Motor neuron (in vitro differentiated cells): Measurements from ENCODE around the gene SLC35E4. TPM values are rescaled to one million over a fixed set of nuclear protein-coding genes. Genes with fewer than 3 reads are reported as not detected.
"Not testable (repeated sequence)": the region's sequence is repeated elsewhere in the genome, so short reads cannot be mapped to it uniquely, and the experiment has no call there.

Experiments
- ATAC-seq, 8 experiments: fragments of 200-7000 bp; cut with Tn5 transposase; replicated peaks in 6 of 8; 2 replicates each; pipeline ENCODE4 v1.8.0; 2021; ENCODE audit warnings: mild to moderate bottlenecking in 8 of 8, moderate library complexity in 8 of 8
- H3K27ac ChIP-seq, 2 donors: fragments of 250-450 bp; sonication (Bioruptor Pico); 2 replicates each; pipeline ENCODE4 v1.9.0; 2021; ENCODE audit warnings: antibody characterized with exemption in 2 of 2, mild to moderate bottlenecking in 2 of 2, moderate library complexity in 1 of 2
- H3K4me1 ChIP-seq, 2 donors: fragments of 250-450 bp; sonication (Bioruptor Pico); replicated peaks in 1 of 2; 2 replicates each; pipeline ENCODE4 v1.6.1; 2021; ENCODE audit warnings: antibody characterized with exemption in 2 of 2, mild to moderate bottlenecking in 2 of 2, moderate library complexity in 1 of 2
- H3K4me3 ChIP-seq, 5 donors: fragments of 250-450 bp; sonication (Bioruptor Pico); 2 replicates each; pipeline ENCODE4 v1.9.0; 2021; ENCODE audit warnings: antibody characterized with exemption in 5 of 5, mild to moderate bottlenecking in 5 of 5, moderate library complexity in 4 of 5
- WGBS, 10 experiments: fragments of 450-650 bp; shearing (Covaris generic); methylation state at CpG; one replicate each; pipeline ENCODE4 v1.0.0; 2022; 5-methylcytosine and 5-hydroxymethylcytosine counted together
- in situ Hi-C, 9 experiments: fragments of 400-800 bp; cut with MboI; loops; one replicate each; pipeline ENCODE4 v1.15.0; 2021; ENCODE audit warnings: low sequenced_read_pairs in 9 of 9, low pct_unique_long_range_greater_than_20kb in 2 of 9; ENCODE audit not compliant: unreplicated experiment in 9 of 9
- total RNA-seq, 8 experiments: library from RNA; unstranded; fragments of 300-600 nt; gene quantifications; 2 replicates each; pipeline versions ENCODE4 v1.2.3 to v1.2.4, GENCODE V29; 2022

Gene SLC35E4
- total RNA-seq, 8 experiments from 2014 or later: 0.22 to 7.6 (median 2.9) TPM

DNA sequence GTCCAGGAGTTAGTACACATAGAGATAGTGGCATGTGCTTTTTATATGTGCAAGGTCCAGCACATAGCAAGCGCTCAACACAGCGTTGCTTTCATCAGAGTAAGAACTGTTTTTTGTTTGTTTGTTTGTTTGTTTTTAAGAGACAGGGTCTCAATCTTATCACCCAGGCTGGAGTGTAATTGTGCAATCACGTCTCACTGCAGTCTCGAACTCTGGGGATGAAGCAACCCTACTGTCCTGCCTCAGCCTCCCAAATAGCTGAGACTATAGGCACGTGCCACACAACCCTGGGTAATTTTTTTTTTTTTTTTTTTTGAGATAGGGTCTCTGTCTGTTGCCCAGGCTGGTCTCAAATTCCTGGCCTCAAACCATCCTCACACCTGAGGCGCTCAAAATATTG is 17.8 kb upstream of the SLC35E4 start:
- no peak overlapping the region for H3K4me3 ChIP-seq
- no peaks in the 10 kb centered on the region for H3K4me1 ChIP-seq
- 86 to 100% (median 96%) methylated on average over 1 to 6 of the region's 6 CpGs; no CpG with 5 or more reads in 3 of the 10 experiments for WGBS, 10 experiments
- in situ Hi-C loops: no loop called here
- no peak for ATAC-seq
- H3K27ac ChIP-seq: no peak overlapping the region

DNA sequence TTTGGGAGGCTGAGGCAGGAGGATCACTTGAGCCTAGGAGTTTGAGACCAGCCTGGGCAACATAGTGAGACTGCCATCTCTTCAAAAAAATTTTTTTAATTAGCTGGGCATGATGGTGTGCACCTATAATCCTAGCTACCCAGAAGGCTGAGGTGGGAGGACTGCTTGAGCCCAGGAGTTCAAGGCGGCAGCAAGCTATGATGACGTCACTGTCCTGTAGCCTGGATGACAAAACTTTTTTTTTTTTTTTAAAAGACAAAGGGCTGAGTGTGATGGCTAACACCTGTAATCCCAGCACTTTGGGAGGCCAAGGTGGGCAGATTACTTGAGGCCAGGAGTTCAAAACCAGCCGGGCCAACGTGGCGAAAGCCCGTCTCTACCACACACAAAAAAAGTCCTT is 15.7 kb upstream of the SLC35E4 start:
- ATAC-seq, H3K4me1 ChIP-seq, in situ Hi-C loops, H3K4me3 ChIP-seq, H3K27ac ChIP-seq: not testable (repeated sequence)
- WGBS, 10 experiments: 64 to 100% (median 84%) methylated on average over 1 to 6 of the region's 6 CpGs; no CpG with 5 or more reads in 3 of the 10 experiments

DNA sequence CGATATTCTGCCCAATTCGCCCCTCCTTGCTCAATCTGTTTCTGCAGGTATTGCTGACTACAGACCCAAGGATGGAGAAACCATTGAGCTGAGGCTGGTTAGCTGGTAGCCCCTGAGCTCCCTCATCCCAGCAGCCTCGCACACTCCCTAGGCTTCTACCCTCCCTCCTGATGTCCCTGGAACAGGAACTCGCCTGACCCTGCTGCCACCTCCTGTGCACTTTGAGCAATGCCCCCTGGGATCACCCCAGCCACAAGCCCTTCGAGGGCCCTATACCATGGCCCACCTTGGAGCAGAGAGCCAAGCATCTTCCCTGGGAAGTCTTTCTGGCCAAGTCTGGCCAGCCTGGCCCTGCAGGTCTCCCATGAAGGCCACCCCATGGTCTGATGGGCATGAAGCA is 9.2 kb upstream of the SLC35E4 start:
- peak in 5 of 8 experiments; percentile 8 to 62 (median 32) for ATAC-seq
- no peaks in the 10 kb centered on the region for H3K4me1 ChIP-seq
- in situ Hi-C loops: loop anchor here in 2 of 9 experiments (25.0 kb wide), 1 partner anchor 136 kb away; no protein-coding TSS in a partner anchor
- WGBS, 10 experiments: 17 to 100% (median 84%) methylated on average over 1 to 4 of the region's 5 CpGs; no CpG with 5 or more reads in 7 of the 10 experiments
- H3K4me3 ChIP-seq: no peak overlapping the region
- no peak overlapping the region for H3K27ac ChIP-seq

DNA sequence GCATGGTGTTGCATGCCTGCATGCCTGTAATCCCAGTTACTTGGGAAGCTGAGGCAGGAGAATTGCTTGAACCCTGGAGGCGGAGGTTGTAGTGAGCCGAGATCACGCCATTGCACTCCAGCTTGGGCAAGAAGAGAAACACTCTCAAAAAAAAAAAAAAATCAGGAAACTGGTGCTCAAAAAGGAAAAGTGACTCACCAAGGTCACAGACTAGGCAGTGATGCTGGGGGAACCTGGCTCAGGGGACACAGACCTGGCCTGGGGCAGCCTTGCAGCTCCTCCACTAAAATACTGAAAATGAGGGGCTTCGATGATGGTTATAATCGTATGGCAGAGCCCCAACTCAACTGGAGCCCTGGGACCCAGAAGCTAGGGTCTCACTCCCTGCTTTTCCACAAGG is 8.1 kb upstream of the SLC35E4 start:
- in situ Hi-C loops: loop anchor here in 2 of 9 experiments (25.0 kb wide), 1 partner anchor 135 kb away; no protein-coding TSS in a partner anchor
- no peak overlapping the region for H3K4me3 ChIP-seq
- H3K27ac ChIP-seq: no peak overlapping the region
- ATAC-seq: no peak
- H3K4me1 ChIP-seq: no peaks in the 10 kb centered on the region
- WGBS, 10 experiments: 20 to 100% (median 88%) methylated on average over 1 to 4 of the region's 5 CpGs; no CpG with 5 or more reads in 2 of the 10 experiments

DNA sequence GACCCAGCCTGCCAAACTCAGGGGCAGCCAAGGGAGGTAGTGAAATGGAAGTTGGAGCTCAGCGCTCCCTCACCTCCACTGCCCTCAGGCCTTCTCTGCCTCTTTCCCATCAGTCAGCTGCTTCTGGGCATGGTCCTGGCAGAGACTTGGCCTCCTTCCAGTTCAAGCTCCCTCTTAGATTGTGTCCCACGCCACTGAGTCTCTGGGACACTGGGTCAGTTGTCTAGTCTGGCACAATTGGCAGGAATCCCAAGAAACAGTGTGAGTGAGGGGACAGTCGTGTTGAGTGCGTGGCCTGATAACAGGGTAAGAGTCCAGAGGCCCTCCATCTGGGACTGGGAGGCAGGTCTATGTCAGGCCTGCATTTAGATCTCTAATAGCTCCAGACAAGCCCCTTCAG is 7.1 kb upstream of the SLC35E4 start:
- in situ Hi-C loops: loop anchor here in 2 of 9 experiments (25.0 kb wide), 1 partner anchor 134 kb away; no protein-coding TSS in a partner anchor
- peak in 3 of 8 experiments; percentile 54 to 67 (median 58) for ATAC-seq
- no peak overlapping the region for H3K27ac ChIP-seq
- no peak overlapping the region for H3K4me3 ChIP-seq
- no peaks in the 10 kb centered on the region for H3K4me1 ChIP-seq
- 60 to 100% methylated on average over 1 of the region's 4 CpGs; no CpG with 5 or more reads in 8 of the 10 experiments for WGBS, 10 experiments

DNA sequence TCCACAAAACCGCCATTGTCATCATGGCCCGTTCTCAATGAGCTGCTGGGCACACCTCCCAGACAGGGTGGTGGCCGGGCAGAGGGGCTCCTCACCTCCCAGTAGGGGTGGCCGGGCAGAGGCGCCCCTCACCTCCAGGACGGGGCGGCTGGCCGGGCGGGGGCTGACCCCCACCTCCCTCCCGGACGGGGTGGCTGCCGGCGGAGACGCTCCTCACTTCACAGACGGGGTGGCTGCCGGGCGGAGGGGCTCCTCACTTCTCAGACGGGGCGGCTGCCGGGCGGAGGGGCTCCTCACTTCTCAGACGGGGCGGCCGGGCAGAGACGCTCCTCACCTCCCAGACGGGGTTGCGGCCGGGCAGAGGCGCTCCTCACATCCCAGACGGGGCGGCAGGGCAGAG is 4.1 kb upstream of the SLC35E4 start:
- in situ Hi-C loops: loop anchor here in 3 of 9 experiments (5.0 to 25.0 kb wide), 2 partner anchors 126 to 131 kb away; no protein-coding TSS in a partner anchor
- not testable (repeated sequence) for H3K27ac ChIP-seq, H3K4me3 ChIP-seq, ATAC-seq
- H3K4me1 ChIP-seq: peaks cover 5 to 12% of the 10 kb centered on the region in 2 donors
- no CpG with 5 or more reads among the region's 31 CpGs for WGBS, 10 experiments

DNA sequence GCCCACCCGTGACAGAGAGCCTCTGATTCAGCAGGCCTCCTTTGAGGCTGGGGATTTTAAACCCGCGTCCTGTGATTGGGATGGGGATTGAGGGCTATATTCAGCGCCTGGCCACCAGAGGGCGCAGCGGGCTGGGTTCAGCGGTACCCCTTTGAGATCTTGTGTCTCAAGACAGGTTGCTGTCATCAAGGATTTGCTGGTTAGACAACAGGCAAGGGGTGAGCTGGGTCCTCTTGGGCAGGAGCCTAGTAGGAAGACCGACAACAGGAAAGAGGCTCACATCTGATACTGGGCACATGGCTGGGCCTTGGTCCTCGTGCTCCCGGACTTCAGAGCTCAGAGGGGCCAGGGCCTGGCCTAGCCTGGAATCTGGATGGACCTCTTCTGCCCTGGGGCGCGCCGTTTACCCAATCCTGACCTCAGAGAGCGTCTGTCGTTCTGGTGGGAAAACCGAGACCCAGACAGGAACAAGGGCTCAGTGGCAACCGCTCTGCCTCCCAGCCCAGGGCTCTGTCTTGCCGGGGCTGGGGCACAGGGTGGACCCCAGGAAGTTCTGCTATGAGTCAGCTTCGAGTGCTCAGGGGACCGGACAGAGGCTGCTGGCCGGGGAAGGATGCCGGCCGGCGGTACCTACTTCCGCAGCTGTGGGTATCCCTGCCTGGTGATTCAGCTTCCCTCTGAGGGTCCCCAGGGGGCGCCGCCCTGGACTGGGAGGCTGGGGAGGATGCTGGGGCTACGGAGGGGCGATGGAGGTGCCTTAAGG is 929 bp upstream of the SLC35E4 start:
- ATAC-seq: peak; percentile 57 to 68 (median 62)
- peak overlapping the region; percentile 31 to 49 (median 39) for H3K4me3 ChIP-seq
- peak overlapping the region; percentile 62 to 68 for H3K27ac ChIP-seq
- in situ Hi-C loops: loop anchor here in 3 of 9 experiments (5.0 to 25.0 kb wide), 2 partner anchors 123 to 128 kb away; no protein-coding TSS in a partner anchor
- 0 to 40% (median 0%) methylated on average over 1 to 7 of the region's 29 CpGs; no CpG with 5 or more reads in 2 of the 10 experiments for WGBS, 10 experiments
- H3K4me1 ChIP-seq: peaks cover 17 to 22% of the 10 kb centered on the region in 2 donors

DNA sequence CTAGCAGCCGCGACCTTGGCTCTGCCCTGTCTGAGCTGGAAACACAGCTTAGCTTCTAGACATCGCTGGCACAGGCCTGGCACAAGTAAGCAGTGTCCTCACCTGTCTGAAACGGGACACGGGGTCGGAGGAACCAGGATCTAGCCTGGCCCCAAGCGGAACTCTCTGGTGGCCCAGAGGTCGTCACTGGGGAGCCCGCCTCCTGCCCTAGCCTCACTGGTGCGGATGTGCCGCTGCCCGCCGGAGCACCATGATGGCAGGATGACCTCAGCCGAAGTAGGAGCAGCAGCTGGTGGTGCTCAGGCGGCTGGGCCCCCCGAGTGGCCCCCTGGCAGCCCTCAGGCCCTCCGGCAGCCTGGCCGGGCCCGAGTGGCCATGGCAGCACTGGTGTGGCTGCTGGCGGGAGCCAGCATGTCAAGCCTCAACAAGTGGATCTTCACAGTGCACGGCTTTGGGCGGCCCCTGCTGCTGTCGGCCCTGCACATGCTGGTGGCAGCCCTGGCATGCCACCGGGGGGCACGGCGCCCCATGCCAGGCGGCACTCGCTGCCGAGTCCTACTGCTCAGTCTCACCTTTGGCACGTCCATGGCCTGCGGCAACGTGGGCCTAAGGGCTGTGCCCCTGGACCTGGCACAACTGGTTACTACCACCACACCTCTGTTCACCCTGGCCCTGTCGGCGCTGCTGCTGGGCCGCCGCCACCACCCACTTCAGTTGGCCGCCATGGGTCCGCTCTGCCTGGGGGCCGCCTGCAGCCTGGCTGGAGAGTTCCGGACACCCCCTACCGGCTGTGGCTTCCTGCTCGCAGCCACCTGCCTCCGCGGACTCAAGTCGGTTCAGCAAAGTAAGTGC is 871 bp downstream of the SLC35E4 start:
- 0 to 100% (median 73%) methylated on average over 1 to 4 of the region's 45 CpGs; no CpG with 5 or more reads in 5 of the 10 experiments for WGBS, 10 experiments
- in situ Hi-C loops: loop anchor here in 2 of 9 experiments (25.0 kb wide), 1 partner anchor 126 kb away; no protein-coding TSS in a partner anchor
- H3K4me3 ChIP-seq: peak overlapping the region; percentile 31 to 49 (median 39)
- H3K4me1 ChIP-seq: peaks cover 19 to 22% of the 10 kb centered on the region in 2 donors
- peak in 1 of 8 experiments; percentile 1 for ATAC-seq
- no peak overlapping the region for H3K27ac ChIP-seq

DNA sequence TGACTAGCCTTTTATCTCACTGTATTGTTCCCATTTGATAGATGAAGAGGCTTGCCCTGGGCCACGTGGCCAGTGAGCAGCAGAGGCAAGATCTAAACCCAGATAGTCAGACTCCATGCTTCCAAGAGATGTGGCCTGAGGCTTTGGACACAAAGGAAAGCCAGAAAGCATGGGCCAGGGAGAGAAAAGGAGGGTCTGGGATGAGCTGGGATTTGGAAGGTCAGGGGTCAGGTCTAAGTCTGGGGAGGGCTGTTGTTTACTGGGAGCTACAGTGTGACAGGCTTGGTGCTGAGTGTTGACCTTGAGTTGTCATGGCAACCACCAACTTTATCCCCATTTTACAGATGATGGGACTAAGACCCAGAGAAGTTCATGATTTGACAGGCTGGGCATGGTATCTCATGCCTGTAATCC is 2.1 kb downstream of the SLC35E4 start:
- no peak for ATAC-seq
- in situ Hi-C loops: loop anchor here in 2 of 9 experiments (25.0 kb wide), 1 partner anchor 125 kb away; no protein-coding TSS in a partner anchor
- peaks cover 19 to 22% of the 10 kb centered on the region in 2 donors for H3K4me1 ChIP-seq
- 0 to 33% (median 13%) methylated on average over 1 of the region's 1 CpG; no CpG with 5 or more reads in 7 of the 10 experiments for WGBS, 10 experiments
- H3K27ac ChIP-seq: no peak overlapping the region
- H3K4me3 ChIP-seq: no peak overlapping the region

DNA sequence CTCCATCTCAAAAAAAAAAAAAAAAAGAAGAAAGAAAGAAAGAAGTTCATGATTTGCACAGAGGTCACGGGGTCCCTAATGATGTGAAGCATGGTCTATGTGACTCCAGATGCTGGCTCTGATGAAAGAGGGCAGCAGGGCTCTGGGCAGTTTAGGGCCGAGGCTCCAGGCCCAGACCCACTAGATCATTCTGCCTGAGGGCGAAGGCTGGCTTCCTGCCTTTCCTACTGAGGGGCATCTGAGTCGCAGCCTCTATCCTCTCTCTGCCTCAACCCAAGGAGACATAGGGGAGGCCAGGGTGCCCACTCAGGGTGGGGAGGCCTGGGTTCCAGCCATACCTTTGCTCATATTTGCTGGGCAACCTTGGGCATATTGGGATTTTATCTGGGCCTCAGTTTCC is 4.8 kb downstream of the SLC35E4 start:
- WGBS, 10 experiments: 20 to 100% (median 93%) methylated on average over 1 to 3 of the region's 4 CpGs; no CpG with 5 or more reads in 5 of the 10 experiments
- peaks cover 15 to 19% of the 10 kb centered on the region in 2 donors for H3K4me1 ChIP-seq
- no peak overlapping the region for H3K4me3 ChIP-seq
- H3K27ac ChIP-seq: no peak overlapping the region
- ATAC-seq: no peak
- in situ Hi-C loops: loop anchor here in 2 of 9 experiments (25.0 kb wide), 1 partner anchor 122 kb away; no protein-coding TSS in a partner anchor

DNA sequence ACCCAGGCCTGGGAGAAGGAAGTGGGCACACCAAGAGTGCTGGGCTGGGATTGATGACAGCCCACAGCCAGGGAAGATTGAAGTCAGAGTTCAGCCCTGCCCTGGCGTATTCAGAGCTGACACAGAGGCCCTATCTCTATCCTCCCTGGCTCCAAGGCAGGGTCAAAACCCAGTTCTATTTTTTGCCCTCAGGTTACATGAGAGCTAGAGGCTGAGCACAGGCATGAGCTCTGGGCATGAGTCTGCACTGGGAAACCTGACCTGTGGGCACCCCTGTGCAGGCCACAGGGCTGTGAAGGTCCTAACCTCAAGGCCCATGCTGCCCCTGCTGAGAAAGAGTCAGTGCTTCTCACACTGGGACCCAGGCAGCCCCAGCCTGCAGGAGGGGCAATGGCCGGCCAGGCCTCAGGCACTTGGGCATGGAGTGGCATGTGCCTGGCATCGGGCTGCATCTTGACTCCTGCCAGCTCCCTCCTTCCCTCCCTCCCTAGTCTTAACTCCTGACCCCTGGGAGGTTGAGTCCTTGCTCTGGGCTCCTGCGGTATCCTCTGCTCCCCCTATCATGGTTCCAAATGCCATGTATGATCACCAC is 5.4 kb downstream of the SLC35E4 start:
- 80 to 100% (median 100%) methylated on average over 1 of the region's 4 CpGs; no CpG with 5 or more reads in 4 of the 10 experiments for WGBS, 10 experiments
- no peak overlapping the region for H3K27ac ChIP-seq
- no peak overlapping the region for H3K4me3 ChIP-seq
- ATAC-seq: no peak
- in situ Hi-C loops: loop anchor here in 2 of 9 experiments (25.0 kb wide), 1 partner anchor 121 kb away; no protein-coding TSS in a partner anchor
- H3K4me1 ChIP-seq: peaks cover 15 to 19% of the 10 kb centered on the region in 2 donors
